GM15510 (cell line): ENCODE results near the gene BIRC6.

Source experiments
- POLR2A ChIP-seq: IDR thresholded peaks from 3 replicates; pipeline ENCODE4 v1.6.1; 2011; ENCODE audit warnings: borderline replicate concordance; ENCODE audit not compliant: insufficient read length; ENCODE audit errors: extremely low read depth

Gene BIRC6

GRCh38 chr2:32514946-32515345, 158.1 kb downstream of the BIRC6 start:
- TF ChIP-seq POLR2A, result no peak

GRCh38 chr2:32516567-32516966, 159.7 kb downstream of the BIRC6 start:
- no peak for TF ChIP-seq POLR2A

GRCh38 chr2:32522770-32523169, 165.9 kb downstream of the BIRC6 start:
- TF ChIP-seq POLR2A, result no peak

GRCh38 chr2:32523686-32524085, 166.9 kb downstream of the BIRC6 start:
- no peak for TF ChIP-seq POLR2A

GRCh38 chr2:32532341-32532740, 175.5 kb downstream of the BIRC6 start:
- TF ChIP-seq POLR2A, result no peak

GRCh38 chr2:32532961-32533360, 176.1 kb downstream of the BIRC6 start:
- no peak for TF ChIP-seq POLR2A

GRCh38 chr2:32534831-32535230, 178.0 kb downstream of the BIRC6 start:
- TF ChIP-seq POLR2A, result no peak

- no peak for TF ChIP-seq POLR2A
Observed at GRCh38 chr2:32538735-32539134, 181.9 kb downstream of the BIRC6 start.

GRCh38 chr2:32553829-32554432, 197.1 kb downstream of the BIRC6 start:
- no peak for TF ChIP-seq POLR2A

- TF ChIP-seq POLR2A, result no peak
Observed at GRCh38 chr2:32558492-32558891, 201.7 kb downstream of the BIRC6 start.

GRCh38 chr2:32559136-32559535, 202.3 kb downstream of the BIRC6 start:
- TF ChIP-seq POLR2A, result no peak

- no peak for TF ChIP-seq POLR2A
Observed at GRCh38 chr2:32562906-32563305, 206.1 kb downstream of the BIRC6 start.

- no peak for TF ChIP-seq POLR2A
Observed at GRCh38 chr2:32564417-32565035, 207.7 kb downstream of the BIRC6 start.

GRCh38 chr2:32565902-32566301, 209.1 kb downstream of the BIRC6 start:
- TF ChIP-seq POLR2A, result no peak

- no peak for TF ChIP-seq POLR2A
Observed at GRCh38 chr2:32572030-32572429, 215.2 kb downstream of the BIRC6 start.

- no peak for TF ChIP-seq POLR2A
Observed at GRCh38 chr2:32572737-32573136, 215.9 kb downstream of the BIRC6 start.

- TF ChIP-seq POLR2A, result no peak
Observed at GRCh38 chr2:32591669-32592463, 235.0 kb downstream of the BIRC6 start.

- no peak for TF ChIP-seq POLR2A
Observed at GRCh38 chr2:32594573-32594972, 237.8 kb downstream of the BIRC6 start.
